GM12878 (cell line): Measurements from ENCODE around the gene CADPS. TPM values are rescaled to one million over a fixed set of nuclear protein-coding genes. Genes with fewer than 3 reads are reported as not detected.
A peak's percentile ranks its signal among the peaks of the same experiment; 100 is the strongest.

Experiments used
- ATAC-seq: fragments of 200-7000 bp; cut with Tn5 transposase; 3 replicates; pipeline ENCODE4 v1.9.1; 2020; ENCODE audit warnings: mild to moderate bottlenecking, moderate library complexity
- BruUV-seq: library from RNA; stranded (reverse); fragments of 400-500 nt; replicated peaks from 2 replicates; lab custom pipeline; 2021; lab: Mats Ljungman, UMichigan
- CTCF ChIA-PET: fragments of 300-600 bp; sonication (Branson Sonifier 250); formaldehyde crosslinking; extraction: SDS; loops from one replicate; lab custom pipeline; 2021; ENCODE audit warnings: inconsistent platforms; lab: Yijun Ruan, JAX
- POLR2A ChIA-PET: fragments of 350-600 bp; formaldehyde crosslinking; extraction: SDS; loops from one replicate; lab custom pipeline; 2021; ENCODE audit warnings: inconsistent platforms; lab: Charles Lee
- RAD21 ChIA-PET: fragments of 300-600 bp; sonication (Branson Sonifier 250); formaldehyde crosslinking; loops from one replicate; lab custom pipeline; 2023; ENCODE audit warnings: antibody characterized with exemption; ENCODE audit not compliant: unreplicated experiment; lab: Charles Lee
- SMC1A ChIA-PET: fragments of 300-600 bp; sonication (Branson Sonifier 250); formaldehyde crosslinking; loops from one replicate; lab custom pipeline; 2023; ENCODE audit not compliant: unreplicated experiment, uncharacterized antibody; lab: Charles Lee
- DNase-seq: peaks from one replicate; pipeline ENCODE4 v3.0.0-alpha.2; 2011; ENCODE audit warnings: low read depth, low spot score
- FAIRE-seq: peaks from 3 replicates; lab custom pipeline; 2011; peaks lifted over from hg19 to GRCh38; lab: Jason Lieb, UNC
- H2AFZ ChIP-seq: 2 replicates; pipeline ENCODE4 v1.6.0; 2011; ENCODE audit warnings: low read depth, low read length, control low read depth; ENCODE audit not compliant: control insufficient read depth
- H3K27ac ChIP-seq: 2 replicates; pipeline ENCODE4 v1.5.1; 2011; ENCODE audit warnings: control low read depth; ENCODE audit not compliant: control insufficient read depth, insufficient read depth
- H3K27me3 ChIP-seq, 2 experiments: replicated peaks in 1 of 2; 2 replicates each; pipeline versions ENCODE4 v1.6.0 to v1.6.1; 2011; ENCODE audit warnings: low read length in 1 of 2; ENCODE audit not compliant: control insufficient read depth in 2 of 2, insufficient read depth in 2 of 2
- H3K36me3 ChIP-seq, 2 experiments: 2 replicates each; pipeline ENCODE4 v1.5.1; 2011; ENCODE audit warnings: low read length in 1 of 2; ENCODE audit not compliant: control insufficient read depth in 2 of 2, insufficient read depth in 2 of 2
- H3K4me1 ChIP-seq: 2 replicates; pipeline ENCODE4 v1.6.1; 2011; ENCODE audit warnings: mild to moderate bottlenecking, low read length, moderate library complexity, mixed read lengths; ENCODE audit not compliant: control insufficient read depth, insufficient read depth
- H3K4me2 ChIP-seq: 2 replicates; pipeline ENCODE4 v1.6.0; 2011; ENCODE audit warnings: control low read depth; ENCODE audit not compliant: control insufficient read depth, insufficient read depth
- H3K4me3 ChIP-seq: fragments of 200-600 bp; sonication (generic); 2 replicates; pipeline ENCODE4 v1.5.1; 2016
- H3K79me2 ChIP-seq: 2 replicates; pipeline ENCODE4 v1.6.0; 2011; ENCODE audit warnings: low read length; ENCODE audit not compliant: control insufficient read depth, insufficient read depth
- H3K9ac ChIP-seq: 2 replicates; pipeline ENCODE4 v1.8.0; 2011; ENCODE audit warnings: low read length, control low read depth, mixed read lengths; ENCODE audit not compliant: control insufficient read depth, insufficient read depth
- H3K9me3 ChIP-seq: replicated peaks from 3 replicates; pipeline ENCODE4 v1.5.1; 2011; ENCODE audit warnings: mild to moderate bottlenecking, low read length; ENCODE audit not compliant: control insufficient read depth, insufficient read depth
- H4K20me1 ChIP-seq: 2 replicates; pipeline ENCODE4 v1.6.0; 2011; ENCODE audit not compliant: control insufficient read depth, insufficient read depth
- BRCA1 ChIP-seq: IDR thresholded peaks from 2 replicates; pipeline ENCODE4 v1.6.1; 2011; ENCODE audit warnings: low read depth, low read length, improper control_type of control experiment
- CEBPB ChIP-seq, 2 experiments: fragments of 150-350 bp in 1 of 2; IDR thresholded peaks; 2 replicates each; pipeline ENCODE4 v1.6.1; 2012 to 2014; ENCODE audit warnings: low read depth in 2 of 2, low read length in 2 of 2, borderline replicate concordance in 1 of 2, inconsistent platforms in 1 of 2
- MLLT1 ChIP-seq: fragments of 450-650 bp; IDR thresholded peaks from 2 replicates; pipeline ENCODE4 v1.6.1; 2016; ENCODE audit warnings: mild to moderate bottlenecking
- REST ChIP-seq: IDR thresholded peaks from 2 replicates; pipeline ENCODE4 v1.6.1; 2012; ENCODE audit warnings: mild to moderate bottlenecking, low read depth, low read length
- RUNX3 ChIP-seq: IDR thresholded peaks from 2 replicates; pipeline ENCODE4 v1.6.1; 2012; ENCODE audit warnings: low read length, inconsistent platforms
- ZNF384 ChIP-seq: IDR thresholded peaks from 2 replicates; pipeline ENCODE4 v1.6.1; 2012; ENCODE audit warnings: low read depth, mild to moderate bottlenecking, low read length, improper control_type of control experiment, borderline replicate concordance
- WGBS: methylation state at CpG from one replicate; pipeline ENCODE4 v1.1.6; 2016; ENCODE audit warnings: low lambda C conversion rate; ENCODE audit not compliant: insufficient replicate concordance, insufficient coverage; ENCODE audit errors: missing lambda C conversion rate; 5-methylcytosine and 5-hydroxymethylcytosine counted together
- in situ Hi-C: fragments of 300-500 bp; cut with MboI; formaldehyde crosslinking; loops from 9 replicates; pipeline ENCODE4 v1.14.3; 2018; ENCODE audit warnings: mixed read lengths
- intact Hi-C: fragments of 100-400 bp; cut with micrococcal nuclease; formaldehyde crosslinking; loops from one replicate; pipeline ENCODE4 v1.14.2; 2022; ENCODE audit not compliant: unreplicated experiment
- polyA plus RNA-seq, 11 experiments: library from polyadenylated mRNA; depleted of rRNA in 4 of 11; unstranded in 6 of 11; stranded (reverse) in 5 of 11; fragments of >200 nt; fragmentation: Nextera tagmentation in 4 of 11; fragmentation: Illumina TruSeq in 1 of 11; extraction: Ambion mirVana in 4 of 11; extraction: Trizol in 1 of 11; gene quantifications; 1 replicate in 1 of 11; 2 replicates in 10 of 11; pipeline versions ENCODE4 v1.2.1 to v1.2.3, GENCODE V29; 2011 to 2016; ENCODE audit warnings: inconsistent platforms in 2 of 11, missing spikeins in 2 of 11, low read depth in 1 of 11
- total RNA-seq, 4 experiments: library from RNA; depleted of rRNA in 3 of 4; stranded (reverse); fragments of >200 nt in 3 of 4; fragmentation: Illumina TruSeq in 1 of 4; extraction: Trizol in 1 of 4; gene quantifications; 2 replicates each; pipeline versions ENCODE4 v1.2.1 to v1.2.3, GENCODE V29; 2013 to 2021

The CADPS gene
- total and polyA plus RNA-seq, 10 of the 15 experiments (the other 5 are each of a cell fraction or from before 2014, with no cell fraction given), result 0.20 TPM; not detected in 9

- TF ChIP-seq CEBPB (IDR thresholded peaks at IDR 0.05; ENCODE audit: borderline replicate concordance in 1 of 2, low read depth in 2 of 2, low read length in 2 of 2) (no peak), MLLT1 (no peak), RUNX3 (no peak), ZNF384 (no peak)
Measured at GRCh38 chr3:62882676-62883200, 7.5 kb upstream of the CADPS start (continued).

- POLR2A ChIA-PET, result no interaction called here
- Histone ChIP-seq H4K20me1 (no peaks in the 10 kb centered on the region), H2AFZ (no peak overlapping the region), H3K79me2 (no peaks in the 10 kb centered on the region), H3K27ac (no peak overlapping the region), H3K27me3 (peaks cover 3 to 4% of the 10 kb centered on the region in 2 experiments), H3K4me2 (no peak overlapping the region), H3K9me3 (no peaks in the 10 kb centered on the region), H3K4me1 (no peaks in the 10 kb centered on the region), H3K36me3 (no peaks in the 10 kb centered on the region), H3K4me3 (no peak overlapping the region), H3K9ac (no peak overlapping the region)
- RAD21 ChIA-PET, result no interaction called here
- no peak for DNase-seq
- ATAC-seq, result no peak
- SMC1A ChIA-PET, result no interaction called here
- TF ChIP-seq BRCA1 (no peak), REST (peak; percentile 79)
- BruUV-seq, result no TSS peak
- CTCF ChIA-PET, result no interaction called here
- FAIRE-seq, result no peak
- intact Hi-C loops (no loop called here), in situ Hi-C loops (no loop called here)
- WGBS, result 25% methylated on average over 16 of the region's 17 CpGs
Measured at GRCh38 chr3:62876064-62876463, 848 bp upstream of the CADPS start.
